Spleen (tissue), 7 donors: ENCODE results near the gene SULT1C3.

Experiments used
- CTCF ChIP-seq, 11 experiments: fragments of 200-600 bp in 7 of 11; fragments of 450-650 bp in 4 of 11; sonication (generic) in 4 of 11; IDR thresholded peaks in 8 of 11; conservative IDR thresholded peaks in 3 of 11; 1 replicate in 7 of 11; 2 replicates in 4 of 11; pipeline versions ENCODE4 v1.4.0 to v1.8.0; 2016 to 2021; ENCODE audit warnings: antibody characterized with exemption in 11 of 11, inconsistent platforms in 4 of 11, mild to moderate bottlenecking in 1 of 11
- POLR2A ChIP-seq, 3 donors: fragments of 450-650 bp; IDR thresholded peaks; one replicate each; pipeline ENCODE4 v1.5.1; 2017; ENCODE audit warnings: antibody characterized with exemption in 3 of 3, mild to moderate bottlenecking in 1 of 3
- POLR2AphosphoS5 ChIP-seq, 3 donors: sonication (generic); formaldehyde crosslinking; IDR thresholded peaks; one replicate each; pipeline ENCODE4 v1.5.1; 2017; ENCODE audit warnings: antibody characterized with exemption in 3 of 3
- donor health status: DM: no; HTN: no; CAD: no; lungs with moderate emphysema.
- donor health status: DM: no; HTN: no; CAD: no.
- donor health status: DM: no; HTN: no; CAD: no.

GRCh38 chr2:108217211-108217610 is 22.6 kb upstream of the SULT1C3 start:
- TF ChIP-seq CTCF (IDR thresholded peaks at IDR 0.05 in 8 of 11, conservative IDR thresholded peaks at IDR 0.05 in 3 of 11) (no peak), POLR2AphosphoS5 (IDR thresholded peaks at IDR 0.05) (no peak), POLR2A (IDR thresholded peaks at IDR 0.05) (no peak)
